ENCODE results near the gene RAB1A.

DNA sequence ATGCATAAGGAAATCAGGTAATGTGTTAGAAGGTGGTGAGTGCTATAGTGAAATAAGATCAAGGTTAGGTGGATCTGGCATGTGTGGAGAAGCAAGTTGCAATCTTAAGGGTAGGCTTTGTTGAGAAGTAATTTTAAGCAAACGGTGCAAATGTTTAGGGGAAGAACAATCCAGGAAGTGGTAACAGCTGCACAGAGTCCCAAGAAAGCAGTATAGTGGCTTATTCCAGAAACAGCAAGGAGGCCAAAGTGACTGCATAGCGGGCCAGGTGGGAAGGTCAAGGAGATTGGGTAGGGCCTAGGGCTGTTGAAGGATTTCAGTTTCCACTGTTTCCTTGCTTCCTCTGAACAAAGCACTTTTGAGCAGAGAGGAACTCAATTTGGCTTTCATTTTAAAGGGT lies 30.0 kb upstream of the RAB1A start:
- TF ChIP-seq SMARCB1 (IDR thresholded peaks at IDR 0.05; ENCODE audit: insufficient read length, low read depth), result no peak
- TF ChIP-seq KLF10 (CRISPR knock-in tag; IDR thresholded peaks at IDR 0.05), result no peak
- no peak for TF ChIP-seq CHD1 (IDR thresholded peaks at IDR 0.05; ENCODE audit: low read length)
- no peak for TF ChIP-seq JUNB (CRISPR knock-in tag; conservative IDR thresholded peaks at IDR 0.05)
- TF ChIP-seq TBP (optimal IDR thresholded peaks at IDR 0.05; ENCODE audit: low read depth, low read length), result no peak
- TF ChIP-seq, protein P1, sequence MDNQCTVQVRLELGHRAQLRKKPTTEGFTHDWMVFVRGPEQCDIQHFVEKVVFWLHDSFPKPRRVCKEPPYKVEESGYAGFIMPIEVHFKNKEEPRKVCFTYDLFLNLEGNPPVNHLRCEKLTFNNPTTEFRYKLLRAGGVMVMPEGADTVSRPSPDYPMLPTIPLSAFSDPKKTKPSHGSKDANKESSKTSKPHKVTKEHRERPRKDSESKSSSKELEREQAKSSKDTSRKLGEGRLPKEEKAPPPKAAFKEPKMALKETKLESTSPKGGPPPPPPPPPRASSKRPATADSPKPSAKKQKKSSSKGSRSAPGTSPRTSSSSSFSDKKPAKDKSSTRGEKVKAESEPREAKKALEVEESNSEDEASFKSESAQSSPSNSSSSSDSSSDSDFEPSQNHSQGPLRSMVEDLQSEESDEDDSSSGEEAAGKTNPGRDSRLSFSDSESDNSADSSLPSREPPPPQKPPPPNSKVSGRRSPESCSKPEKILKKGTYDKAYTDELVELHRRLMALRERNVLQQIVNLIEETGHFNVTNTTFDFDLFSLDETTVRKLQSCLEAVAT (IDR thresholded peaks at IDR 0.05), result no peak
- TF ChIP-seq, protein P2, sequence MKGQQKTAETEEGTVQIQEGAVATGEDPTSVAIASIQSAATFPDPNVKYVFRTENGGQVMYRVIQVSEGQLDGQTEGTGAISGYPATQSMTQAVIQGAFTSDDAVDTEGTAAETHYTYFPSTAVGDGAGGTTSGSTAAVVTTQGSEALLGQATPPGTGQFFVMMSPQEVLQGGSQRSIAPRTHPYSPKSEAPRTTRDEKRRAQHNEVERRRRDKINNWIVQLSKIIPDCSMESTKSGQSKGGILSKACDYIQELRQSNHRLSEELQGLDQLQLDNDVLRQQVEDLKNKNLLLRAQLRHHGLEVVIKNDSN (CRISPR knock-in tag; IDR thresholded peaks at IDR 0.05), result no peak
- TF ChIP-seq, protein P3, sequence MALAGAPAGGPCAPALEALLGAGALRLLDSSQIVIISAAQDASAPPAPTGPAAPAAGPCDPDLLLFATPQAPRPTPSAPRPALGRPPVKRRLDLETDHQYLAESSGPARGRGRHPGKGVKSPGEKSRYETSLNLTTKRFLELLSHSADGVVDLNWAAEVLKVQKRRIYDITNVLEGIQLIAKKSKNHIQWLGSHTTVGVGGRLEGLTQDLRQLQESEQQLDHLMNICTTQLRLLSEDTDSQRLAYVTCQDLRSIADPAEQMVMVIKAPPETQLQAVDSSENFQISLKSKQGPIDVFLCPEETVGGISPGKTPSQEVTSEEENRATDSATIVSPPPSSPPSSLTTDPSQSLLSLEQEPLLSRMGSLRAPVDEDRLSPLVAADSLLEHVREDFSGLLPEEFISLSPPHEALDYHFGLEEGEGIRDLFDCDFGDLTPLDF (CRISPR knock-in tag; IDR thresholded peaks at IDR 0.05), result no peak
- TF ChIP-seq, protein P4, sequence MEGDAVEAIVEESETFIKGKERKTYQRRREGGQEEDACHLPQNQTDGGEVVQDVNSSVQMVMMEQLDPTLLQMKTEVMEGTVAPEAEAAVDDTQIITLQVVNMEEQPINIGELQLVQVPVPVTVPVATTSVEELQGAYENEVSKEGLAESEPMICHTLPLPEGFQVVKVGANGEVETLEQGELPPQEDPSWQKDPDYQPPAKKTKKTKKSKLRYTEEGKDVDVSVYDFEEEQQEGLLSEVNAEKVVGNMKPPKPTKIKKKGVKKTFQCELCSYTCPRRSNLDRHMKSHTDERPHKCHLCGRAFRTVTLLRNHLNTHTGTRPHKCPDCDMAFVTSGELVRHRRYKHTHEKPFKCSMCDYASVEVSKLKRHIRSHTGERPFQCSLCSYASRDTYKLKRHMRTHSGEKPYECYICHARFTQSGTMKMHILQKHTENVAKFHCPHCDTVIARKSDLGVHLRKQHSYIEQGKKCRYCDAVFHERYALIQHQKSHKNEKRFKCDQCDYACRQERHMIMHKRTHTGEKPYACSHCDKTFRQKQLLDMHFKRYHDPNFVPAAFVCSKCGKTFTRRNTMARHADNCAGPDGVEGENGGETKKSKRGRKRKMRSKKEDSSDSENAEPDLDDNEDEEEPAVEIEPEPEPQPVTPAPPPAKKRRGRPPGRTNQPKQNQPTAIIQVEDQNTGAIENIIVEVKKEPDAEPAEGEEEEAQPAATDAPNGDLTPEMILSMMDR (IDR thresholded peaks at IDR 0.05 in 2 of 3, conservative IDR thresholded peaks at IDR 0.05 in 1 of 3; ENCODE audit: insufficient read depth in 2 of 3, low read depth in 1 of 3, low read length in 3 of 3), result no peak
- no peak for TF ChIP-seq NFXL1 (CRISPR knock-in tag; IDR thresholded peaks at IDR 0.05)
- no peak for TF ChIP-seq SP2 (IDR thresholded peaks at IDR 0.05; ENCODE audit: extremely low read depth, low read depth, low read length, poor library complexity, severe bottlenecking)
- TF ChIP-seq, protein P5, sequence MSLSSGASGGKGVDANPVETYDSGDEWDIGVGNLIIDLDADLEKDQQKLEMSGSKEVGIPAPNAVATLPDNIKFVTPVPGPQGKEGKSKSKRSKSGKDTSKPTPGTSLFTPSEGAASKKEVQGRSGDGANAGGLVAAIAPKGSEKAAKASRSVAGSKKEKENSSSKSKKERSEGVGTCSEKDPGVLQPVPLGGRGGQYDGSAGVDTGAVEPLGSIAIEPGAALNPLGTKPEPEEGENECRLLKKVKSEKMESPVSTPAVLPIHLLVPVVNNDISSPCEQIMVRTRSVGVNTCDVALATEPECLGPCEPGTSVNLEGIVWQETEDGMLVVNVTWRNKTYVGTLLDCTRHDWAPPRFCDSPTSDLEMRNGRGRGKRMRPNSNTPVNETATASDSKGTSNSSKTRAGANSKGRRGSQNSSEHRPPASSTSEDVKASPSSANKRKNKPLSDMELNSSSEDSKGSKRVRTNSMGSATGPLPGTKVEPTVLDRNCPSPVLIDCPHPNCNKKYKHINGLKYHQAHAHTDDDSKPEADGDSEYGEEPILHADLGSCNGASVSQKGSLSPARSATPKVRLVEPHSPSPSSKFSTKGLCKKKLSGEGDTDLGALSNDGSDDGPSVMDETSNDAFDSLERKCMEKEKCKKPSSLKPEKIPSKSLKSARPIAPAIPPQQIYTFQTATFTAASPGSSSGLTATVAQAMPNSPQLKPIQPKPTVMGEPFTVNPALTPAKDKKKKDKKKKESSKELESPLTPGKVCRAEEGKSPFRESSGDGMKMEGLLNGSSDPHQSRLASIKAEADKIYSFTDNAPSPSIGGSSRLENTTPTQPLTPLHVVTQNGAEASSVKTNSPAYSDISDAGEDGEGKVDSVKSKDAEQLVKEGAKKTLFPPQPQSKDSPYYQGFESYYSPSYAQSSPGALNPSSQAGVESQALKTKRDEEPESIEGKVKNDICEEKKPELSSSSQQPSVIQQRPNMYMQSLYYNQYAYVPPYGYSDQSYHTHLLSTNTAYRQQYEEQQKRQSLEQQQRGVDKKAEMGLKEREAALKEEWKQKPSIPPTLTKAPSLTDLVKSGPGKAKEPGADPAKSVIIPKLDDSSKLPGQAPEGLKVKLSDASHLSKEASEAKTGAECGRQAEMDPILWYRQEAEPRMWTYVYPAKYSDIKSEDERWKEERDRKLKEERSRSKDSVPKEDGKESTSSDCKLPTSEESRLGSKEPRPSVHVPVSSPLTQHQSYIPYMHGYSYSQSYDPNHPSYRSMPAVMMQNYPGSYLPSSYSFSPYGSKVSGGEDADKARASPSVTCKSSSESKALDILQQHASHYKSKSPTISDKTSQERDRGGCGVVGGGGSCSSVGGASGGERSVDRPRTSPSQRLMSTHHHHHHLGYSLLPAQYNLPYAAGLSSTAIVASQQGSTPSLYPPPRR (CRISPR knock-in tag; IDR thresholded peaks at IDR 0.05; ENCODE audit: borderline replicate concordance), result no peak
- TF ChIP-seq, protein P6, sequence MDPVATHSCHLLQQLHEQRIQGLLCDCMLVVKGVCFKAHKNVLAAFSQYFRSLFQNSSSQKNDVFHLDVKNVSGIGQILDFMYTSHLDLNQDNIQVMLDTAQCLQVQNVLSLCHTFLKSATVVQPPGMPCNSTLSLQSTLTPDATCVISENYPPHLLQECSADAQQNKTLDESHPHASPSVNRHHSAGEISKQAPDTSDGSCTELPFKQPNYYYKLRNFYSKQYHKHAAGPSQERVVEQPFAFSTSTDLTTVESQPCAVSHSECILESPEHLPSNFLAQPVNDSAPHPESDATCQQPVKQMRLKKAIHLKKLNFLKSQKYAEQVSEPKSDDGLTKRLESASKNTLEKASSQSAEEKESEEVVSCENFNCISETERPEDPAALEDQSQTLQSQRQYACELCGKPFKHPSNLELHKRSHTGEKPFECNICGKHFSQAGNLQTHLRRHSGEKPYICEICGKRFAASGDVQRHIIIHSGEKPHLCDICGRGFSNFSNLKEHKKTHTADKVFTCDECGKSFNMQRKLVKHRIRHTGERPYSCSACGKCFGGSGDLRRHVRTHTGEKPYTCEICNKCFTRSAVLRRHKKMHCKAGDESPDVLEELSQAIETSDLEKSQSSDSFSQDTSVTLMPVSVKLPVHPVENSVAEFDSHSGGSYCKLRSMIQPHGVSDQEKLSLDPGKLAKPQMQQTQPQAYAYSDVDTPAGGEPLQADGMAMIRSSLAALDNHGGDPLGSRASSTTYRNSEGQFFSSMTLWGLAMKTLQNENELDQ (CRISPR knock-in tag; IDR thresholded peaks at IDR 0.05; ENCODE audit: borderline replicate concordance), result no peak

Data from K562 (cell line).